COR-L47 (cell line): ENCODE data around the gene GNAQ.

Experiments
- DNase-seq: peaks from one replicate; lab custom pipeline; 2025; lab: John Stamatoyannopoulos, UW

Gene GNAQ

GRCh38 chr9:77811832-77812231 is 219.8 kb downstream of the GNAQ start:
- DNase-seq, result no peak

- peak; percentile 46 for DNase-seq
Observed at GRCh38 chr9:77810637-77811119, 220.9 kb downstream of the GNAQ start.

GRCh38 chr9:77810047-77810446 is 221.6 kb downstream of the GNAQ start:
- no peak for DNase-seq

- no peak for DNase-seq
Observed at GRCh38 chr9:77809552-77809951, 222.1 kb downstream of the GNAQ start.

GRCh38 chr9:77808751-77809081 is 222.9 kb downstream of the GNAQ start:
- DNase-seq, result no peak

GRCh38 chr9:77807846-77808750 is 223.5 kb downstream of the GNAQ start:
- DNase-seq, result no peak

- DNase-seq, result no peak
Observed at GRCh38 chr9:77807281-77807683, 224.3 kb downstream of the GNAQ start.

GRCh38 chr9:77806741-77807140 is 224.9 kb downstream of the GNAQ start:
- DNase-seq, result no peak

GRCh38 chr9:77805810-77806209 is 225.8 kb downstream of the GNAQ start:
- DNase-seq, result no peak

GRCh38 chr9:77803423-77803822 is 228.2 kb downstream of the GNAQ start:
- no peak for DNase-seq

GRCh38 chr9:77802515-77803293 is 228.9 kb downstream of the GNAQ start:
- DNase-seq, result peak; percentile 72

GRCh38 chr9:77802064-77802463 is 229.5 kb downstream of the GNAQ start:
- DNase-seq, result no peak

GRCh38 chr9:77800924-77801551 is 230.6 kb downstream of the GNAQ start:
- no peak for DNase-seq

GRCh38 chr9:77798140-77798539 is 233.5 kb downstream of the GNAQ start:
- no peak for DNase-seq

GRCh38 chr9:77794985-77795384 is 236.6 kb downstream of the GNAQ start:
- DNase-seq, result no peak

- DNase-seq, result no peak
Observed at GRCh38 chr9:77793849-77794248, 237.8 kb downstream of the GNAQ start.

- no peak for DNase-seq
Observed at GRCh38 chr9:77789891-77790290, 241.7 kb downstream of the GNAQ start.

- no peak for DNase-seq
Observed at GRCh38 chr9:77785341-77785740, 246.3 kb downstream of the GNAQ start.

- DNase-seq, result no peak
Observed at GRCh38 chr9:77783518-77783917, 248.1 kb downstream of the GNAQ start.

GRCh38 chr9:77779010-77779409 is 252.6 kb downstream of the GNAQ start:
- DNase-seq, result no peak

GRCh38 chr9:77773381-77773780 is 258.2 kb downstream of the GNAQ start:
- no peak for DNase-seq

- no peak for DNase-seq
Observed at GRCh38 chr9:77772646-77773045, 259.0 kb downstream of the GNAQ start.

GRCh38 chr9:77771171-77771570 is 260.4 kb downstream of the GNAQ start:
- no peak for DNase-seq
